ENCODE results near the gene HMOX2. TPM values are rescaled to one million over a fixed set of nuclear protein-coding genes. Genes with fewer than 3 reads are reported as not detected.

Gene HMOX2
- total and polyA plus RNA-seq, 2 of the 13 experiments (the other 11 are each of a cell fraction or from before 2014, with no cell fraction given), result 60.3 to 70.4 TPM

- TF ChIP-seq ZNF407 (CRISPR knock-in tag; IDR thresholded peaks at IDR 0.05; ENCODE audit: not compliant biosample characterization) (no peak), PBX2 (CRISPR knock-in tag; IDR thresholded peaks at IDR 0.05) (0 out of 2 replicates have a peak, but pooled peaks have one; percentile 42), ZNF563 (CRISPR knock-in tag; IDR thresholded peaks at IDR 0.05) (peak; percentile 69; the same call in 1 of the 2 replicates), ZNF773 (CRISPR knock-in tag; IDR thresholded peaks at IDR 0.05; ENCODE audit: borderline replicate concordance) (0 out of 2 replicates have a peak, but pooled peaks have one; percentile 39), PHF21A (CRISPR knock-in tag; IDR thresholded peaks at IDR 0.05) (peak; percentile 64), IRF2 (CRISPR knock-in tag; IDR thresholded peaks at IDR 0.05) (peak; percentile 63; the same call in 1 of the 2 replicates), ZSCAN30 (CRISPR knock-in tag; IDR thresholded peaks at IDR 0.05) (no peak), KDM5B (CRISPR knock-in tag; IDR thresholded peaks at IDR 0.05; ENCODE audit: borderline replicate concordance) (peak; percentile 94), ATF7-NPFF (CRISPR knock-in tag; IDR thresholded peaks at IDR 0.05; ENCODE audit: low read depth) (peak; percentile 90; the same call in 1 of the 2 replicates), ZNF350 (CRISPR knock-in tag; IDR thresholded peaks at IDR 0.05; ENCODE audit: borderline replicate concordance, low read depth) (peak; percentile 81; the same call in 1 of the 2 replicates), SRSF1 (optimal IDR thresholded peaks at IDR 0.05; ENCODE audit: low read depth, low read length) (peak; percentile 45), RFXAP (CRISPR knock-in tag; IDR thresholded peaks at IDR 0.05; ENCODE audit: borderline replicate concordance) (peak; percentile 85; the same call in 1 of the 2 replicates), ZNF232 (CRISPR knock-in tag; IDR thresholded peaks at IDR 0.05; ENCODE audit: borderline replicate concordance) (peak; percentile 74; the same call in 1 of the 2 replicates), ZNF274 (CRISPR knock-in tag; IDR thresholded peaks at IDR 0.05) (peak; percentile 70; the same call in 1 of the 2 replicates), ZNF720 (CRISPR knock-in tag; IDR thresholded peaks at IDR 0.05) (no peak), ATF1 (CRISPR knock-in tag; IDR thresholded peaks at IDR 0.05) (no peak), ZMYM2 (CRISPR knock-in tag; IDR thresholded peaks at IDR 0.05) (0 out of 2 replicates have a peak, but pooled peaks have one; percentile 34), ZSCAN31 (CRISPR knock-in tag; IDR thresholded peaks at IDR 0.05; ENCODE audit: low read depth) (peak; percentile 86)
Measured at GRCh38 chr16:4475880-4476788, at the start of gene HMOX2 (continued).
